GM20000 (cell line): ENCODE results near the gene CHCHD4.
A peak's percentile ranks its signal among the peaks of the same experiment; 100 is the strongest.
"Not testable (repeated sequence)": the region's sequence is repeated elsewhere in the genome, so short reads cannot be mapped to it uniquely, and the experiment has no call there.

Experiments used
- DNase-seq: peaks from one replicate; pipeline ENCODE4 v3.0.0; 2012; ENCODE audit warnings: low spot score
- CTCF ChIP-seq: IDR thresholded peaks from 2 replicates; pipeline ENCODE4 v1.5.1; 2012; ENCODE audit warnings: mild to moderate bottlenecking, control low read depth; ENCODE audit errors: extremely low read depth, missing control alignments

The CHCHD4 gene

GRCh38 chr3:14118400-14119381, 6.0 kb downstream of the CHCHD4 start:
- DNase-seq, result peak; percentile 2
- TF ChIP-seq CTCF, result no peak

- peak; percentile 0 for DNase-seq
- TF ChIP-seq CTCF, result no peak
These were observed 6.9 kb downstream of the CHCHD4 start for GRCh38 chr3:14117468-14118399.

GRCh38 chr3:14113965-14114635, 10.6 kb downstream of the CHCHD4 start:
- TF ChIP-seq CTCF, result no peak
- no peak for DNase-seq

- no peak for DNase-seq
- no peak for TF ChIP-seq CTCF
These were observed 14.0 kb downstream of the CHCHD4 start for GRCh38 chr3:14110699-14111098.

- not testable (repeated sequence) for DNase-seq
These were observed 14.8 kb downstream of the CHCHD4 start for GRCh38 chr3:14109821-14110220.

- no peak for TF ChIP-seq CTCF
- no peak for DNase-seq
These were observed 26.9 kb downstream of the CHCHD4 start for GRCh38 chr3:14097616-14098391.

GRCh38 chr3:14096742-14097141, 27.9 kb downstream of the CHCHD4 start:
- TF ChIP-seq CTCF, result no peak
- no peak for DNase-seq
